Middle frontal gyrus (tissue), 1 donor: ENCODE data around the gene PDIA3.
"Not testable (repeated sequence)": the region's sequence is repeated elsewhere in the genome, so short reads cannot be mapped to it uniquely, and the experiment has no call there.

Experiments
- DNase-seq: peaks from one replicate; pipeline ENCODE4 v3.0.0-alpha.2; 2015; ENCODE audit warnings: low spot score; ENCODE audit errors: extremely low spot score

Gene PDIA3

GRCh38 chr15:43776101-43776717, 30.0 kb downstream of the PDIA3 start:
- DNase-seq, result no peak

- no peak for DNase-seq
These were observed 30.6 kb downstream of the PDIA3 start, which contains the start of gene ELL3 for GRCh38 chr15:43776718-43777266. Gene ELL3 (minus strand): TSS chr15:43776966. CDS start chr15:43776901, 65 bp downstream.

GRCh38 chr15:43777267-43777914, 31.2 kb downstream of the PDIA3 start:
- DNase-seq, result no peak

- DNase-seq, result no peak
These were observed 32.8 kb downstream of the PDIA3 start for GRCh38 chr15:43779016-43779415.

- DNase-seq, result no peak
These were observed 43.2 kb downstream of the PDIA3 start for GRCh38 chr15:43789409-43789808.

- peak; percentile 97 for DNase-seq
These were observed 45.9 kb downstream of the PDIA3 start, which contains the start of gene SERF2 for GRCh38 chr15:43791993-43792760. Gene SERF2 (plus strand): TSS chr15:43792320. CDS start chr15:43792377, 57 bp downstream.

- no peak for DNase-seq
These were observed 46.7 kb downstream of the PDIA3 start for GRCh38 chr15:43792761-43793476.

GRCh38 chr15:43793647-43794046, 47.4 kb downstream of the PDIA3 start:
- DNase-seq, result no peak

- no peak for DNase-seq
These were observed 48.2 kb downstream of the PDIA3 start for GRCh38 chr15:43794269-43795037.

GRCh38 chr15:43795197-43795596, 49.0 kb downstream of the PDIA3 start:
- DNase-seq, result no peak

- DNase-seq, result no peak
These were observed 49.8 kb downstream of the PDIA3 start for GRCh38 chr15:43795997-43796396.

GRCh38 chr15:43796566-43796965, 50.3 kb downstream of the PDIA3 start:
- DNase-seq, result no peak

- no peak for DNase-seq
These were observed 53.1 kb downstream of the PDIA3 start for GRCh38 chr15:43799209-43799944.

- no peak for DNase-seq
These were observed 53.7 kb downstream of the PDIA3 start, which contains the start of gene SERINC4 for GRCh38 chr15:43799945-43800285. Gene SERINC4 (minus strand): TSS chr15:43800220. CDS start chr15:43799986, 234 bp downstream.

GRCh38 chr15:43800286-43801141, 54.3 kb downstream of the PDIA3 start, which contains the start of gene HYPK:
Gene HYPK (plus strand): TSS chr15:43800599. CDS start chr15:43800623, 24 bp downstream.
- DNase-seq, result peak; percentile 84

GRCh38 chr15:43802676-43803075, 56.4 kb downstream of the PDIA3 start:
- DNase-seq, result not testable (repeated sequence)

GRCh38 chr15:43808435-43808950, 62.3 kb downstream of the PDIA3 start:
- no peak for DNase-seq

- no peak for DNase-seq
These were observed 62.9 kb downstream of the PDIA3 start for GRCh38 chr15:43808960-43809678.
